OCI-LY1 (cell line): ENCODE data around the gene FAXC.

Experiments
- H2AFZ ChIP-seq: fragments of 200-600 bp; sonication (generic), shearing (Covaris generic); 2 replicates; pipeline ENCODE4 v1.6.0; 2014; ENCODE audit warnings: antibody characterized with exemption, mild to moderate bottlenecking, low read length
- H3F3A ChIP-seq: fragments of 200-600 bp; sonication (generic), shearing (Covaris generic); 2 replicates; pipeline ENCODE4 v1.6.0; 2014; ENCODE audit warnings: mild to moderate bottlenecking, antibody characterized with exemption, low read length, moderate library complexity; ENCODE audit not compliant: insufficient read depth
- H3K27ac ChIP-seq: fragments of 200-600 bp; sonication (generic); 2 replicates; pipeline ENCODE4 v1.5.1; 2014; ENCODE audit warnings: low read length, mixed run types, mild to moderate bottlenecking, low read depth; ENCODE audit not compliant: poor library complexity, severe bottlenecking
- H3K27me3 ChIP-seq: fragments of 200-600 bp; sonication (generic); 2 replicates; pipeline ENCODE4 v1.6.0; 2014; ENCODE audit warnings: antibody characterized with exemption, mild to moderate bottlenecking, low read length, moderate library complexity; ENCODE audit not compliant: insufficient read depth
- H3K36me3 ChIP-seq: fragments of 200-600 bp; sonication (generic); 2 replicates; pipeline ENCODE4 v1.6.1; 2014; ENCODE audit warnings: mild to moderate bottlenecking, antibody characterized with exemption, low read length, moderate library complexity, mixed read lengths; ENCODE audit not compliant: insufficient read depth
- H3K4me1 ChIP-seq: fragments of 200-600 bp; sonication (generic); 2 replicates; pipeline ENCODE4 v1.5.1; 2014; ENCODE audit warnings: mild to moderate bottlenecking, low read length, moderate library complexity; ENCODE audit not compliant: insufficient read depth, severe bottlenecking
- H3K4me2 ChIP-seq: fragments of 200-600 bp; sonication (generic), shearing (Covaris generic); 2 replicates; pipeline ENCODE4 v1.6.1; 2014; ENCODE audit warnings: low read length
- H3K4me3 ChIP-seq: fragments of 200-600 bp; sonication (generic); 2 replicates; pipeline ENCODE4 v1.5.1; 2014; ENCODE audit warnings: low read length, low read depth, mild to moderate bottlenecking, mixed read lengths; ENCODE audit not compliant: poor library complexity, severe bottlenecking
- H3K79me2 ChIP-seq: fragments of 200-600 bp; shearing (Covaris generic); 2 replicates; pipeline ENCODE4 v1.6.1; 2016; ENCODE audit warnings: mixed run types, low read length, mixed read lengths; ENCODE audit not compliant: insufficient read depth
- H3K9ac ChIP-seq: fragments of 200-600 bp; sonication (generic), shearing (Covaris generic); 2 replicates; pipeline ENCODE4 v1.6.1; 2014; ENCODE audit warnings: mild to moderate bottlenecking, low read length, mixed read lengths
- H3K9me2 ChIP-seq: fragments of 200-600 bp; sonication (generic), shearing (Covaris generic); 2 replicates; pipeline ENCODE4 v1.6.1; 2014; ENCODE audit warnings: low read depth, mild to moderate bottlenecking, low read length, mixed read lengths
- H3K9me3 ChIP-seq: fragments of 200-600 bp; shearing (Covaris generic); 2 replicates; pipeline ENCODE4 v1.6.1; 2014; ENCODE audit warnings: low read length, mixed read lengths
- H4K20me1 ChIP-seq: fragments of 200-600 bp; sonication (generic), shearing (Covaris generic); 2 replicates; pipeline ENCODE4 v1.6.0; 2016; ENCODE audit warnings: mild to moderate bottlenecking, low read length; ENCODE audit not compliant: insufficient read depth
- EZH2 ChIP-seq: fragments of 200-600 bp; sonication (generic), shearing (Covaris generic); IDR thresholded peaks from 2 replicates; pipeline ENCODE4 v1.8.0; 2017; ENCODE audit warnings: borderline replicate concordance, mixed run types, mild to moderate bottlenecking, antibody characterized with exemption, low read length, moderate library complexity, mixed read lengths
- TF ChIP-seq, protein P1 (sequence below): fragments of 200-600 bp; sonication (generic), shearing (Covaris generic); IDR thresholded peaks from 2 replicates; pipeline ENCODE4 v1.5.1; 2017; ENCODE audit warnings: mild to moderate bottlenecking, antibody characterized with exemption, low read length, moderate library complexity, mixed read lengths

Gene FAXC

DNA sequence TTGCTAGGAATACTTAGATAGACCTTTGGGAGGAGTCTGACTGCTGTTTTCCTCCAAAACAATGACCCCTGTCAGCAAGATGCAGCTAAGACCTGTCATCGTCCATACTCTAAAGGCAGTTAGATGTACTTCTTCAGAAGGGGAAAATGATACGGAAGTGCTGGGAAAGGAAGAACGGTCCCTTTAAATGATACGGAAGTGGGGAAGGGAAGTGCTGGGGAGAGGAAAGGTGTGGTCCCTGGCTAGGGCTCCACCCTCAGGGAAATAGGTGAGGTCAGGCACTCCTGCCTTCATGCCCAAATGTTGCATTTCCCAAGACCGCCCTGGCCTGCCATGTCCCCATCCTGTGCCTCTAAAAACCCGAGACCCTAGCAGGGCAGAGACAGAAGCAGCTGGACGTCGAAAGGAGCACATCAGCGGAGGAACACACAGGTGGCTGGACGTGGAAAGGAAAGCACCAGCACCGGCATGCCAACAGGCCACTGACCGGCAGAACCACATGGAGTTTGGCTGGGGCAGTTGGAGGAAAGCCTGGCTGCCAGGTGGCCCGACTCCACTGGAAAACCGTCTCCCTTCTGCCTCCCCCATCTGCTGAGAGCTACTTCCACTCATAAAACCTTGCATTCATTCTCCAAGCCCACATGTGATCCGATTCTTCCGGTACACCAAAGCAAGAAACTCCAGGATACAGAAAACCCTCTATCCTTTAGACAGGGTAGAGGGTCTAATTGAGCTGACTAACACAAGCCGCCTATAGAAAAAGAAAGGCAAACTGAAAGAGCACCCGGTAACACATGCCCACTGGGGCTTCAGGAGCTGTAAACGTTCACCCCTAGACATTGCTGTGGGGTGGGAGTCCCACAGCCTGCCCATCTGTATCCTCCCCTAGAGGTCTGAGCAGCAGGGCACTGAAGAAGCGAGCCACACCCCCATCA lies 94.6 kb downstream of the FAXC start:
- Histone ChIP-seq H3K27me3 (no peaks in the 10 kb centered on the region; the same call in 1 of the 2 replicates), H3K9me2 (no peaks in the 10 kb centered on the region), H3K79me2 (no peaks in the 10 kb centered on the region), H4K20me1 (no peaks in the 10 kb centered on the region), H3K4me2 (no peak overlapping the region), H3K36me3 (no peaks in the 10 kb centered on the region), H2AFZ (no peak overlapping the region), H3K9ac (no peak overlapping the region), H3F3A (no peaks in the 10 kb centered on the region), H3K4me1 (no peaks in the 10 kb centered on the region), H3K4me3 (no peak overlapping the region), H3K27ac (no peak overlapping the region), H3K9me3 (no peaks in the 10 kb centered on the region)
- TF ChIP-seq EZH2: no peak

DNA sequence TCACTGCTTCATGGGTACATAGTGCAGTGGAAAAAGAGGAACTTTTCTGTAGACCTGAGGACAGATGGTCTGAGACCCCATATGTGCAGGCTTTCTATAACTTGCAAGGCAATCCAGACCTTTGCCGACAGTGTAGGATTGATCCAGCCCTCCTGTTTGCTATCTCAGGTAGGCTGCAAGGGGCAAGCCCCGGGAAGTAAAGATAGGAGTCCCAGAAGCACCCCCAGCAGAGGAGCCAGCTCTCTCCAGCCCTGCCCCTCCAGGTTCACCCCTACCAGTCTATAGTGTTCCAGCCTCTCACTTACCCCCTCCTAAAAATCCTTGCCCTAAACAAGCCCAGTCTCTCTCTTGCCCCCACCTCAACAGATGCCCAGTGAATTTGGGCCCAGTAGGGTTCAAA lies 96.2 kb downstream of the FAXC start:
- Histone ChIP-seq H3K9me3 (no peaks in the 10 kb centered on the region), H3K79me2 (no peaks in the 10 kb centered on the region)

DNA sequence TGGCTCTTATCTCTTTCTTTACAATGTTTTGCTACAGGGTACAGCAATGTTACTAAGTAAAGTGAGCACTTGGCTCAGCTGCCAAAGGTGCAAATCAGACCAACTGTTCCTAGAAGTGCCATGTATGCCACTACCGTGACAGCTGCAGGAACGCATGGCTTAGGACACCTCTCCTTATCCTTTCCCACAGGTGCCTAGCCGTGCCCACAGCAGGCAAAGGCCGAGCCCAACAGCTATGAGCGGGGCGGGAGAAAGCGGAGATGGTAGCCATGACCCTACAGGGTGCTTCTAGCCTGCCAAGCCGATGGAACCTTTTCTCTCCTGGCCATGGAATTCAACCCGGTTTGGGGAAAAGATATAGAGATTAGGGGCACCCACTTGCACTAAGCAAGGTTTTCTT lies 97.1 kb downstream of the FAXC start:
- TF ChIP-seq, protein P1, sequence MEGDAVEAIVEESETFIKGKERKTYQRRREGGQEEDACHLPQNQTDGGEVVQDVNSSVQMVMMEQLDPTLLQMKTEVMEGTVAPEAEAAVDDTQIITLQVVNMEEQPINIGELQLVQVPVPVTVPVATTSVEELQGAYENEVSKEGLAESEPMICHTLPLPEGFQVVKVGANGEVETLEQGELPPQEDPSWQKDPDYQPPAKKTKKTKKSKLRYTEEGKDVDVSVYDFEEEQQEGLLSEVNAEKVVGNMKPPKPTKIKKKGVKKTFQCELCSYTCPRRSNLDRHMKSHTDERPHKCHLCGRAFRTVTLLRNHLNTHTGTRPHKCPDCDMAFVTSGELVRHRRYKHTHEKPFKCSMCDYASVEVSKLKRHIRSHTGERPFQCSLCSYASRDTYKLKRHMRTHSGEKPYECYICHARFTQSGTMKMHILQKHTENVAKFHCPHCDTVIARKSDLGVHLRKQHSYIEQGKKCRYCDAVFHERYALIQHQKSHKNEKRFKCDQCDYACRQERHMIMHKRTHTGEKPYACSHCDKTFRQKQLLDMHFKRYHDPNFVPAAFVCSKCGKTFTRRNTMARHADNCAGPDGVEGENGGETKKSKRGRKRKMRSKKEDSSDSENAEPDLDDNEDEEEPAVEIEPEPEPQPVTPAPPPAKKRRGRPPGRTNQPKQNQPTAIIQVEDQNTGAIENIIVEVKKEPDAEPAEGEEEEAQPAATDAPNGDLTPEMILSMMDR: no peak
- TF ChIP-seq EZH2: no peak

More for the DNA sequence above, 96.2 kb downstream of the FAXC start:
- H2AFZ ChIP-seq: no peak overlapping the region
- H3K4me3 ChIP-seq: no peak overlapping the region
- no peaks in the 10 kb centered on the region for H3K4me1 ChIP-seq
- H3K9ac ChIP-seq: no peak overlapping the region
- TF ChIP-seq EZH2: no peak
- TF ChIP-seq, protein P1: no peak
- no peak overlapping the region for H3K27ac ChIP-seq
- H3K4me2 ChIP-seq: no peak overlapping the region
- H4K20me1 ChIP-seq: no peaks in the 10 kb centered on the region
- no peaks in the 10 kb centered on the region for H3K9me2 ChIP-seq
- H3F3A ChIP-seq: no peaks in the 10 kb centered on the region
- no peaks in the 10 kb centered on the region for H3K36me3 ChIP-seq
- no peaks in the 10 kb centered on the region; the same call in 1 of the 2 replicates for H3K27me3 ChIP-seq

More for the DNA sequence above, 97.1 kb downstream of the FAXC start:
- Histone ChIP-seq H3K9me3 (no peaks in the 10 kb centered on the region), H2AFZ (no peak overlapping the region), H3K36me3 (no peaks in the 10 kb centered on the region), H3K79me2 (no peaks in the 10 kb centered on the region), H3K27me3 (no peaks in the 10 kb centered on the region; the same call in 1 of the 2 replicates), H3K4me3 (no peak overlapping the region), H3F3A (no peaks in the 10 kb centered on the region), H3K4me1 (no peaks in the 10 kb centered on the region), H3K27ac (no peak overlapping the region), H3K9ac (no peak overlapping the region), H3K4me2 (no peak overlapping the region), H3K9me2 (no peaks in the 10 kb centered on the region), H4K20me1 (no peaks in the 10 kb centered on the region)
